ENCODE data around the gene PDZD2.
"Not testable (repeated sequence)": the region's sequence is repeated elsewhere in the genome, so short reads cannot be mapped to it uniquely, and the experiment has no call there.

Gene PDZD2

DNA sequence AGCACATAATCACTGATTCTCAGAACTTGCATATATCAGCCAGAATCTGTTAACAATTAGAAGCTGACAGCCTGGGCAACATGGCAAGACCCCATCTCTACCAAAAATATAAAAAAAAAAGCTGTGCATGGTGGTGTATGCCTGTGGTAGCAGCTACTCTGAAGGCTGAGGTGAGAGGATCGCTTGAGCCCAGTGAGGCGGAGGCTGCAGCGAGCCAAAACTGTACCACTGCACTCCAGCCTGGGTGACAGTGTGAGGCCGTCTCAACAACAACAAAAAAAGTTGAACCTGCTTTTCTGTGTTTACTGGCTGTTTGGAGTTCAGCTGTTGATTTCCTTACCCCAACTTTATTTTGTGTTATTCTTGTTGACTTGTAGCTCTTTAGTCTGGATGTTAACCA, 468.4 kb downstream of the PDZD2 start:
- TF ChIP-seq, protein P1, sequence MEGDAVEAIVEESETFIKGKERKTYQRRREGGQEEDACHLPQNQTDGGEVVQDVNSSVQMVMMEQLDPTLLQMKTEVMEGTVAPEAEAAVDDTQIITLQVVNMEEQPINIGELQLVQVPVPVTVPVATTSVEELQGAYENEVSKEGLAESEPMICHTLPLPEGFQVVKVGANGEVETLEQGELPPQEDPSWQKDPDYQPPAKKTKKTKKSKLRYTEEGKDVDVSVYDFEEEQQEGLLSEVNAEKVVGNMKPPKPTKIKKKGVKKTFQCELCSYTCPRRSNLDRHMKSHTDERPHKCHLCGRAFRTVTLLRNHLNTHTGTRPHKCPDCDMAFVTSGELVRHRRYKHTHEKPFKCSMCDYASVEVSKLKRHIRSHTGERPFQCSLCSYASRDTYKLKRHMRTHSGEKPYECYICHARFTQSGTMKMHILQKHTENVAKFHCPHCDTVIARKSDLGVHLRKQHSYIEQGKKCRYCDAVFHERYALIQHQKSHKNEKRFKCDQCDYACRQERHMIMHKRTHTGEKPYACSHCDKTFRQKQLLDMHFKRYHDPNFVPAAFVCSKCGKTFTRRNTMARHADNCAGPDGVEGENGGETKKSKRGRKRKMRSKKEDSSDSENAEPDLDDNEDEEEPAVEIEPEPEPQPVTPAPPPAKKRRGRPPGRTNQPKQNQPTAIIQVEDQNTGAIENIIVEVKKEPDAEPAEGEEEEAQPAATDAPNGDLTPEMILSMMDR (conservative IDR thresholded peaks at IDR 0.05; ENCODE audit: control insufficient read depth, insufficient read depth, low read depth, low read length) = no peak
- DNase-seq (ENCODE audit: low read depth) = no peak
- H3K4me3 ChIP-seq (ENCODE audit: control insufficient read depth, low read depth, low read length) = no peak overlapping the region

DNA sequence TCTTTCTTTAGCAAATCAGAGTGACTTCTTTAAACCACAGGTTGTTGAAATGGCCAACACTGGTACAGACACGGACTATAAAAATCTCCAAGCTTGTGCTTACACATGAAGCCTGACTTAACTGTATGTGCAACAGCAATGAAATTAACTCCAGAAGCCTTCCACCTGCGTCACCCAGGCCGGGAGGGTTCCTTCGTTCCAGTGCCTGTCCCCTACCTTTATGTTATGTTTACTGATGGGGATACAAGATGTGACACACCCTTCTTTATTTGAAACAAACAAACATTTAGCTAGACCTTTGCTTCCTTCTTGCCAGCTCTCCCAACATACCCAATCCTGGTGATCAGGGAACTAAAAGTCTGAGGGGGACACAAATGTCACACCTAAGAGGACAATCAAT, 469.2 kb downstream of the PDZD2 start:
- DNase-seq (ENCODE audit: low read depth) = no peak

DNA sequence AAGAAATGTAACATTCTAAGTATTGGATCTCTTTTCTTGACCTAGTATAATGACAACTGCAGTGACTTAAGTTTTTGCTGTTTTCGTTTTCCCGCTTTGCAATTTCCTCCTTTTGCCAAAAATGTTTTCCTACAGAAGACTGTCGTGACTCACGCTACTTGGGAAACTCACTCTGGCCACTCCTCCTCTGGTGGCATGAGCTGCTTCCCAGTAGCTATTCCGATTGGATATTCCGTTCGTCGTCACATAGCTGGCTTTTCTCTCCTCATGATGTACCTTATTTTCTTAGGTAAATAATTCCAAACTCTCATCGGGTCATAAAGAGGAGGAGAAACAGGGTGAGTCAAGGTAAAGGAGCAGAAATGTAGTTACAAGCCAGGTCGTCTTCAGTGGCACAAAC, 470.3 kb downstream of the PDZD2 start:
- TF ChIP-seq, protein P1 (conservative IDR thresholded peaks at IDR 0.05; ENCODE audit: control insufficient read depth, insufficient read depth, low read depth, low read length) = no peak
- DNase-seq (ENCODE audit: low read depth) = peak; percentile 77
- no peak overlapping the region for H3K4me3 ChIP-seq (ENCODE audit: control insufficient read depth, low read depth, low read length)

More for the DNA sequence above, 469.2 kb downstream of the PDZD2 start:
- TF ChIP-seq, protein P1 (conservative IDR thresholded peaks at IDR 0.05; ENCODE audit: control insufficient read depth, insufficient read depth, low read depth, low read length) = no peak
- H3K4me3 ChIP-seq (ENCODE audit: control insufficient read depth, low read depth, low read length) = no peak overlapping the region

DNA sequence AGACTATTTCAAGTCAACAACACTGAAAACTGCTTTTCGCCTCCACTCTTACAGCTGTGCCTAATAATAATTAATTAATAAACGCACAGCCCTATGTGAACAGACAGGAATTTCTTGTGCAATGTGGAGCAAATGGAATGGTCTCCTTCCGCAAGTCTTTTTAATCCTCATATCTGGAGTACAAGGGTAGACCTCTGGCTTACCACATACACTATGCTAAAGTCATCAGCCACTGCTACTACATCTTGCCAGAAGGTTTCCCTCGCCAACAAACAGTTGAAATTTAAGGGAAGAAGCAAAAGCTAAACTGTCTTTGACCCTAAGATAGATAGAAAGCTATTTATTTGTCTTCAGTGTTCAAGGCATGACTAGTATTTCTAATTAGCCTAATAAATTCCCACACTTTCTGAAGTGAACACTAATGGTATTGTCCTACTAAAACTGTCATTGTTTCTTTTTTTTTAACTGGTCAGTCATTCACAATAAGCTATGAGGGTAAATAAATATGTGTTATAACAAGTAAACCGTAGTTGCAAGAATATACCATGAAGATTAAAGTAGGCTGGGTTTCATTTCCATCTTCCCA, 471.3 kb downstream of the PDZD2 start:
- no peak overlapping the region for H3K4me3 ChIP-seq (ENCODE audit: control insufficient read depth, low read depth, low read length)
- DNase-seq (ENCODE audit: low read depth) = no peak
- TF ChIP-seq, protein P1 (conservative IDR thresholded peaks at IDR 0.05; ENCODE audit: control insufficient read depth, insufficient read depth, low read depth, low read length) = no peak

DNA sequence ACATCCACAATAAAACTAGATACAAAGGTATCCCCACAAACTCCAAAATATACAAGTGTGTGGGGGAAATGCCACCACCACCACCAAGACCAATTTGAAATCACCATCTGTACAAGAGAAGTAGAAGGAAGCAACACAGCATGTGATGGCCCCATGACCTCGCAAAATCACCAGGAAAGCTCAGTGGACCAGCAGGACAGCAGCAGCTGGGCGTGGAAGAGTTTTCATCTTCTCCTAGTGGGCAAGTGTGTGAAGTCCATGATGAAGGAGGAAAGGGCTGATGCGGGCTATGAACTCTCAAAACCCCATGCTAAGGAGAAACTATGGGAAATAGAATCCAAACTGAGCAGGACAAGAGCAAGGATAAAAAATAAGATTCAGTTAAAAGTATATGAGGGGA, 477.1 kb downstream of the PDZD2 start:
- H3K4me3 ChIP-seq (ENCODE audit: control insufficient read depth, low read depth, low read length) = no peak overlapping the region

DNA sequence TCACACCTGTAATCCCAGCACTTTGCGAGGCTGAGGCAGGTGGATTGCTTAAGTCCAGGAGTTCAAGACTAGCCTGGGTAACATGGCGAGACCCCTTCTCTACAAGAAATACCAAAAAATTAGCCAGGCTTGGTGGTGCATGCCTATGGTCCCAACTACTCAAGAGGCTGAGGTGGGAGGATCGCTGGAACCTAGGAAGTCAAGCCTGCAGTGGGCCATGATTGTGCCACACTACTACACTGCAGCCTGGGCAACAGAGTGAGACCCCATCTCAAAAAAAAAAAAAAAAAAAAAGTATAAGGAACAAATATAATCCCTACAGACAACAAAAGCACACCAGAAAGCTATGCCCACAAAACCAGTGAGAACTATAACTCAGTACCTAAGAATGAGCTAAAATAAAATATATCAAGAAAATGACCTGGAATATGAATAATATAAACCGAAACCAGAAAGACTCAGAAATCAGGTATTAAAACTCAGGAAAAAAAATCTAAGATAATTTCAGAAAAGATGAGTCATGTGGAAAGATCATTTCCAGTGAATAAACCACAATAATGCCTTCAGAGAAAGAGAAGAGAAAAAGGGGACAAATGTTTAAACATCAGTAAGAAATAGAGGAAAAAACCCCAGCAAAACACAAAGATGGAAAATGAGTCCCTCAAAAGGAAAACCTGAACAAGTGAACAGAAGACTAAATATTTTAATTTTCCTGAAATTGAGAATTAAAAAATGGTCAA, 477.8 kb downstream of the PDZD2 start:
- H3K4me3 ChIP-seq (ENCODE audit: control insufficient read depth, low read depth, low read length) = no peak overlapping the region
- DNase-seq (ENCODE audit: low read depth) = peak; percentile 17
- TF ChIP-seq, protein P1 (conservative IDR thresholded peaks at IDR 0.05; ENCODE audit: control insufficient read depth, insufficient read depth, low read depth, low read length) = no peak

More for the DNA sequence above, 477.1 kb downstream of the PDZD2 start:
- TF ChIP-seq, protein P1 (conservative IDR thresholded peaks at IDR 0.05; ENCODE audit: control insufficient read depth, insufficient read depth, low read depth, low read length) = no peak
- no peak for DNase-seq (ENCODE audit: low read depth)

DNA sequence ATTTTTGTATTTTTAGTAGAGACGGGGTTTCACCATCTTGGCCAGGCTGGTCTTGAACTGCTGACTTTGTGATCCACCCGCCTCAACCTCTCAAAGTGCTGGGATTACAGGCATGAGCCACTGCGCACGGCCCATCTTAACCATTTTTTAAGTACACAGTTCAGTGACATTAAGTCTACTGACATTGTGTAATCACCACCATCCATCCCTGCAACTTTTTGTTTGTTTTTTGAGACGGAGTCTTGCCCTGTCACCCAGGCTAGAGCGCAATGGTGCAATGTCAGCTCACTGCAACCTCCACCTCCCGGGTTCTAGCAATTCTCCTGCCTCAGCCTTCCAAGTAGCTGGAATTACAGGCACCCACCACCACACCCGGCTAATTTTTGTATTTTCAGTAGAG, 480.0 kb downstream of the PDZD2 start:
- not testable (repeated sequence) for H3K4me3 ChIP-seq (ENCODE audit: control insufficient read depth, low read depth, low read length); DNase-seq (ENCODE audit: low read depth)
